Measurements from ENCODE around the gene GUCD1.

DNA sequence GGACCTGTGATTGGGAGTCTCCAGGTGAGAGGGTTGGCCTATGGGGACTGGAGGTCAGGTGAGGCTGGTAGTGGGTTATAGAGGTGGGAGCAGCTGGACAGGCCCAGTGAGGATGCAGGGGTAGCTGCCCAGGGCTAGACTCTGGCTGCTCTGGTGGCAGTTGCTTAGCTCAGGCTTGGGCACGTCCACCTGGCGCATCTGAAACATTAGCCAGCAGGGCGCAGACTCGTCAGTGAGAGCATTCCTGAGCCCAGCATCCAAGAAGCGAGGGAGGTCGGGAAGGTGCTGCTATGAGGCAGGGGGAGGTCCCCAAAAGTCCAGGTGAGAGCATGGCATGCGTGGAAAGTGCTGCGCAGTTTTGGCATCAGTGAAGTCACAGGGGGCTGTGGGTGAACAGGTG is 44.6 kb upstream of the GUCD1 start:
- TF ChIP-seq EZH2 (IDR thresholded peaks at IDR 0.05; ENCODE audit: insufficient read depth, poor library complexity, severe bottlenecking) = no peak
- no peak for TF ChIP-seq EZH2phosphoT487 (IDR thresholded peaks at IDR 0.05; ENCODE audit: insufficient read depth, low read depth)

All from GM23248 (cell line).